ENCODE data around the gene LCLAT1.
"Not testable (repeated sequence)": the region's sequence is repeated elsewhere in the genome, so short reads cannot be mapped to it uniquely, and the experiment has no call there.

Gene LCLAT1

DNA sequence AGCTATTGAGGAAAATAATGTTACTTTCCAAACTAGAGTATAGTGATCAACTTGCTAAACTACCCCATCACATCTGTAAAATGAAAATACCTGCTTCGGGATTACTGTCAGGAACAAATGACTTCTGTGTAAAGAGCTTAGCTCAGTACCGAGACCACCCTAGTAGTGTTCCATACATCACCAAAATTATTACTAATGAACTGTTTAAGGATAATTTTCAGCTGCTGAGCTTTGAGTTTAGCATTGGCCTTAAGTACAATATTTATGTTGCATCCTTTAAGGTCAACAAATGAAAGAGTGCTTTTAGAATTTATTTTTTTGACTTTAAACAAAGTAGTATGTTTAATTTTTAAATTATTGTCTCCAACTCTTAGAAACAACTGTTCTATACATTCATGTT lies 144.1 kb downstream of the LCLAT1 start:
- DNase-seq (ENCODE audit: low read depth), result no peak

GRCh38 chr2:30601375-30601774 lies 154.3 kb downstream of the LCLAT1 start:
- DNase-seq (ENCODE audit: low read depth), result no peak

DNA sequence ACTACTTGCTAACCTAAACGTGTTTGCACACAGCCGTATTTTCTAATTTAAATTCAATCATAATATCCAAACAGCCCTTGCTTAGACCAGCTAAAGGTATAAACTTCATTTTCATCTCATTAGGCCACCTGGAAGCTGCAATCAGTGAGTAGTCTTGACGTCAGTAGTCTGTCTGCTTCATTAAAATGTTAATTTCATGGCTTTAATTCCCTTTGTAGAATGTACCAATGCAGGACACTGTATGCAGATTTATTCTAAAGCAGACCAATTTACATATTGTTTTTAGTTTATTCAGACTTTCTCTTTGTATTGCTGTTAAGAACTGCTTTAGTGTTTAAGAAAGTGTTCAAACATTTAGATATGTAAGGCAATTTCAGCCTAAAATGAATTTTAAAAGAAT lies 158.2 kb downstream of the LCLAT1 start:
- DNase-seq (ENCODE audit: low read depth), result no peak

GRCh38 chr2:30608643-30609042 lies 161.6 kb downstream of the LCLAT1 start:
- no peak for DNase-seq (ENCODE audit: low read depth)

DNA sequence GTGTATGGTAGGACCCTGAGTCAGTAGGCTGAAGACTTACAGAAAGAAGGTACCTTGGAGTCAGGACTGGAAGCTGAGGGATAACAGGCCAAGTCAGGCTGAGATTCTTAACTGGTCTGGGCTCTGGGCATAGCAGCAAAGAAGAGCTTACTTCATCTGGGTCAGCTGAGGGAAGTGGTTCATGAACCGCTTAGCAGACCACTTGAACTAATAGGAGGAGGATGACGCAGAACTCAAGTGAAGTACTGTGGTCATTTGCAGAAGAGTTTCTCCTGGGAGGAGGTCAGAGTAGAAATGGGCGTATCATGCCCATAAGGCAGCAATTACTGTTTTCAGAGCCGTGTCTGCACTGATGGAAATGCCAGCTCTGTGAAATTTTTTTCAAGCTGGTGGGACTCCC lies 164.5 kb downstream of the LCLAT1 start:
- no peak for DNase-seq (ENCODE audit: low read depth)

DNA sequence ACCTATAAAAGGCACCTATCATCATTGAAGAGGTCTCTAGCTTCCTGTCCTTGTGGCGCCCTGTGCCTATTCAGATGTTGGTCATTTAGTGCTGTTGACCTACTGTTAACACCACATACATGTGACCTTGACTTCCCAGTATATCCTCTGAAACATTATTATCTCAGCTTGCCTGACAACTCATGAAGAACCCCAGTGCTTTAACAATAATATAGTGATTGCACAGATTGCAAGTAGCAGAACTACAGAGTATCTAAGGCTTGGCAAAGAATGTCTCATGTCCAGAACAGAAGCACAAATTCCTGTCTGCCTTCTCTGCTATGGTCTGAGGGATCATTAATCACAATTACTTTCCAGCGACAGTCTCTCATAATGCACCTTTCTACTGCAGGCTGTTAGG lies 165.3 kb downstream of the LCLAT1 start:
- DNase-seq (ENCODE audit: low read depth), result no peak

DNA sequence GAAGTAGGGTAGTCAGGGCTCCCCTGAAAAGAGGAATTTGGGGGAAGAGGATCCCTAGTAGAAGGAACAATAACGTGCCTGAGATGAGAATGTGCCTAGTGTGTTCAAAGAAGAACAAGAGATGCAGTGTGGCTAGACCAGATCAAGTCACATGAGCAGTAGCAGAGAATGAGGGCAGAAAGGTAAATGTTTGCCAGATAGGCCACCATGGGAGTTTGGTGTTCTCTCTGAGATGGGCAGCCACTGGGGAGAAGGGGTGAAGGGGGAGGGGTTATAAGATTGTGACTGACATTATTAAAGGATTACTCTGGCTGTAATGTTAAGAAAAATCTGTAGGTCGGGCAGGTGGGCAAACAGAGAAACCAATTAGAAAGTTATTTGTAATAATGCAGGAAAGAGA lies 166.0 kb downstream of the LCLAT1 start:
- DNase-seq (ENCODE audit: low read depth), result no peak

- not testable (repeated sequence) for DNase-seq (ENCODE audit: low read depth)
These were observed 167.2 kb downstream of the LCLAT1 start for GRCh38 chr2:30614227-30614626.

DNA sequence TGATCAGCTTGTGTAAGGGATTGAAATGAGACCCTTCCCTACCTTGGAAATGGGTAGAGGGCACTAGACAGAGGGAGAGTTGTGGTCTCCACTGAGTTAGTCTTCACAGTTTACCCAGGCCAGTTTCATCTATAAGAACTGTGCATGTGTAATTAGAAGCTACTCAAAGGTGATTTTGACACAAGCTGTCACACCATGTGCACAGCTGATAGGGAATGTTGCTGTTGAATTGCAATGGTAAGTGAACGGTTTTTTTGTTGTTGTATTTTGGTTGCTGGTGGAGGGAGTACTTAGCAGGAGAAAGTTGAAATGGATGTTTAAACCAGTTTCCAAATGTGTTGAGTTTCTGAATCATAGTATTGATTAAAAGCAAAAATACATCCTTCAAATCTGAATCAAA lies 168.9 kb downstream of the LCLAT1 start:
- DNase-seq (ENCODE audit: low read depth), result no peak

- no peak for DNase-seq (ENCODE audit: low read depth)
These were observed 173.1 kb downstream of the LCLAT1 start for GRCh38 chr2:30620102-30620501.

GRCh38 chr2:30621836-30622235 lies 174.8 kb downstream of the LCLAT1 start:
- no peak for DNase-seq (ENCODE audit: low read depth)

DNA sequence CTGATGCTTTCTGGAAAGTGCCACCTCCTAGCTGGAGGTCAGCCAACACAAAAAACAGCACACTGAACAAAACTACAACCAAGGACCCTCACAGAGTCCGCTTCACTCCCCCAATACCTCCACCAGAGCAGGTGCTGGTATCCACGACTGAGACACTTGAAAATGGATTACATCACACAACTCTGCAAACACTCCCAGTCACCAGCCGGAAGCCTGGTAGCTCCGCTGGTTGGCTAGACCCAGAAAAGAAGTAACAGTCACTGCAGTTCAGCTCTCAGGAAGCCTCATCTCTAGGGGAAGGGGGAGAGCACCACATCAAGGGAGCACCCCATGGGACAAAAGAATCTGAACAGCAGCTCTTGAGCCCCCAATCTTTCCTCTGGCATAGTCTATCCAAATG lies 175.4 kb downstream of the LCLAT1 start:
- no peak for DNase-seq (ENCODE audit: low read depth)

DNA sequence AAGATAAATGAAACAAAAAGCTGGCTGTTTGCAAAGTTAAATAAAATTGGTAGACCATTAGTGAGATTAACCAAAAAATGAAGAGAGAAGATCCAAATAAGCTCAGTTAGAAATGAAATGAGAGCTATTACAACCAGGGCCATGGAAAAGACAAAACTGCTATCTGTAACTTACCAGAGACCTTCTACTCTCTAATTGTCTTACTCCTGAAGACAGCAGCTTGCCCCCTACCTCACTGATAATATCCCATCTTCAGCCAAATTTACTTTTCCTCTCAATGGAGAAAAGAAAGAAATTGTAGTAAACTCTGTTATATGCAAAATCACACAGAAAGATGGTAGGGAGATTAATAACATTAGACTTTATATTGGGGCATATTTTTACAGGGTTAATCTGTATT lies 178.2 kb downstream of the LCLAT1 start:
- DNase-seq (ENCODE audit: low read depth), result no peak

DNA sequence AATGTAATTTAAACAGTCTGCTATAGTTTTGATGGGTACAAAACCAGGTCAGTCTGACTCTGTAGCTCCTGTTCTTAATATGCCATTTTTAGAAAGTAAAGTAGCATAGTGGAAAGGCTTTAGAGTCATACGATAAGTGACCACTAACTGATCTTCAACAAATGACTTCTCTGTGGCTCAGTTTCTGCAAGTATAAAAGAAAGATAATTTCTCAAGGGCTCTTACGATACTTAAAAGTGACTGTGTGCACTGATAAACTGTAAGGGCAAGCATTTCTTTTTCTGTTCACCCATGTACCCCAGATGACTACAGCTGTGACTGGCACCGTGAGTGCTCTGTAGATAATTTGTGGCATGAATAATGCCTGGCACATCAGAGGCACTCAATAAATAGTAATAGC lies 178.7 kb downstream of the LCLAT1 start:
- no peak for DNase-seq (ENCODE audit: low read depth)

- DNase-seq (ENCODE audit: low read depth), result no peak
These were observed 179.4 kb downstream of the LCLAT1 start for GRCh38 chr2:30626397-30626796.

DNA sequence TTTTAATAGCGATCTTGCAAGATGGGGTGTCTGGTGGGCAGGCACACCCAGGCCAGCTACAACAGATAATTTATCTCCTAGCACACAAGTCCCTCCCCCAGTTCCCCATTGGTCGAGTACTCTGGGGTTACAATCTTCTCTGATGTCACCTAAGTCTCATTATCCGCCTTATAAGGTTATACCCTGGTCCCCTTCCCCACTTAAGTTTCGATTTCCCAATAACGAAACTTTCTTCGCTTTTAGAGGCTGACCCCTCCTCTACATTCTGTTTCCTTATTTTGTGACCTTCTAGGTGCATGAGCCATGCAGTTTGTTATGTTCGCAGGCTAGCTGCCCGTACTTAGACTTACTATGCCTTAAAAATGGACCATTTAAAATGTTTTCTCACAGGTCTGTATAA lies 180.1 kb downstream of the LCLAT1 start:
- no peak for DNase-seq (ENCODE audit: low read depth)

GRCh38 chr2:30628341-30628740 lies 181.3 kb downstream of the LCLAT1 start:
- DNase-seq (ENCODE audit: low read depth), result no peak

DNA sequence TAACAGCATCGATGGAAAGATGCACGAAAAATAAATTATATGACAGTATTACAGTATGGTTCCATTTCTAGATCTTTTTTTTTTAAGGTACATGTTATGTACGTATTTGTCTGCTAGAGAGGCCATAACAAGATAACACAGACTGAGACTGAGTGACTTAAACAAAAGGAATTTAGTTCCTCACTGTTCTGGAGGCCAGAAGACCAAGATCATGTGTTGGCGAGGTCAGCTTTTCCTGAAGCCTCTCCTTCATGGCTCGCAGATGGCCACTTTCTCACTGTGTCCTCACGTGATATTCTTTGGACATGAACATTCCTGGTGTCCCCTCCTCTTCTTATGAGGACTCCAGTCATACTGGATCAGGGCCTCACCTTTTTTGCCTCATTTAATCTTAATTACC lies 182.8 kb downstream of the LCLAT1 start:
- DNase-seq (ENCODE audit: low read depth), result no peak

- no peak for DNase-seq (ENCODE audit: low read depth)
These were observed 184.1 kb downstream of the LCLAT1 start for GRCh38 chr2:30631051-30631671.

GRCh38 chr2:30633039-30633438 lies 186.0 kb downstream of the LCLAT1 start:
- DNase-seq (ENCODE audit: low read depth), result no peak

DNA sequence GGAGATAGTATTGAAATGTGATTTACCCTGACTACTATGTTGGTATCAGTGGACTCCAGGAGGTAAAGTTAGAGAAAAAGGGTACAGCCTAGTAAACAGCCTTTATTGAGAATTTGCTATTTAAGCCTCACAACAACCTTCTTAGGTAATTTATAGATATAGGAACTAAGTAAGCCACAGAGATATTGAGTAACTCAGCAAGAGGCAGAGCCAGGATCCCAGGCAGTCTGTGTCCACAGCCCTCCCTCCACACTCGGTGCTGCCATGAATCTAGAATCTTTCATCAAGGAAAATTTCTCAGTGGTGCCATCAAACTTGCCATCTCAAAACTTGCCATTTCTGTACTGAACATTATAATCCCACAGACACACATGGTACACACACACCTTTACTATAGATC lies 189.3 kb downstream of the LCLAT1 start:
- no peak for DNase-seq (ENCODE audit: low read depth)

DNA sequence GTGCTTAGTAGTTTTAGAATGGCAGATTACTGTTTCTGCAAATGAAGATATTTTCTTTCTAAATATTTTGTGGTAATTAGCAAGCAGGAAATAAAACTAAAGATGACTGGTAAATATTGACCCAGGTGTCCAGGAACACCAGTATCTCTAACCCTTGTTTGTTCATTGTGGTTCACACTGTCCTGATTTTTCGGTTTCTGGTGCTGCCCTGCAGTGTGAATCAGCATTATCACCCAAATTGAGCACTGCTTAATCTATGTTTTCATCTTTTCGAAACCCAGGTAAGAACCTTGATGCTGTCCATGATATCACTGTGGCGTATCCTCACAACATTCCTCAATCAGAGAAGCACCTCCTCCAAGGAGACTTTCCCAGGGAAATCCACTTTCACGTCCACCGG lies 192.8 kb downstream of the LCLAT1 start:
- no peak for DNase-seq (ENCODE audit: low read depth)

DNA sequence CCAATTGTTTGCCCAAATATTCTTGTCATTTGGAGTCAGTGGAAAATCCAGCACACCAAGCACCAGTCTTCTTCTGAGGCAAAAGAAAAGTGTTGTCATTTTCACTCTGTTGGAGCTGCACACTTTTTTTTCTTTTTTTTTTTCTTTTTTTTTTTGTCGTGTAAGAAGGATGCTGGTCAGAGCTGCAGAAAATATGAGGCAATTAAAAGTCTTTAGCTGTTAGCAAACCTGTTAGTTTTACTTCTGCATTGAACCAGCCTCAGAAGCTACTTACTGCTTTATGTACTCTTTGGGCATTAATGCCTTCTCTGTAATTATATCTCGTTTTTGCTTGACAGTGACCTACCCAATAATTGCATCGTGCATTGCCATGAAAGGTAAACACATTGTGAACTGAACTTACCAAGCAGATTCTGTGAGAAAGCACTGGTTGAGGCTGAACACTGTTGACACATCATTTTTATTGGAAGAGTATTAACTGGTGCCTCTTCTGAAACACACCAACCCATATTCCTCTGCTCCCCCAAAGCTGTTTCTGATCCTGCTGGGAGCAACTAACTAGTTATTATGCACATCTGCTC lies 194.8 kb downstream of the LCLAT1 start:
- no peak for DNase-seq (ENCODE audit: low read depth)

- not testable (repeated sequence) for DNase-seq (ENCODE audit: low read depth)
These were observed 196.0 kb downstream of the LCLAT1 start for GRCh38 chr2:30643013-30643412.

Measured in stimulated activated CD4-positive, alpha-beta T cell treated with anti-CD3 and anti-CD28 coated beads, Interleukin-2, amount 100 ng/mL, for 4 hours (primary cell).